ENCODE data around the gene SH2B2. TPM values are rescaled to one million over a fixed set of nuclear protein-coding genes. Genes with fewer than 3 reads are reported as not detected.

SH2B2 gene
- total RNA-seq, 1 donor from 2014 or later, result 8.8 TPM

GRCh38 chr7:102253066-102253972, 33.3 kb upstream of the SH2B2 start:
- Histone ChIP-seq H3K36me3 (peaks cover 0 to 12% of the 10 kb centered on the region in 2 donors), H3K27ac (no peak overlapping the region), H3K4me3 (no peak overlapping the region), H3K27me3 (no peaks in the 10 kb centered on the region), H3K4me1 (no peaks in the 10 kb centered on the region), H3K9me3 (no peaks in the 10 kb centered on the region)
- DNase-seq (ENCODE audit: extremely low spot score in 2 of 2), result no peak
- intact Hi-C loops (cut with DNase I), result no loop called here
- TF ChIP-seq POLR2A (IDR thresholded peaks at IDR 0.05), result no peak

- Histone ChIP-seq H3K4me1 (no peaks in the 10 kb centered on the region), H3K36me3 (peaks cover 0 to 9% of the 10 kb centered on the region in 2 donors), H3K4me3 (no peak overlapping the region), H3K27me3 (no peaks in the 10 kb centered on the region), H3K27ac (no peak overlapping the region), H3K9me3 (no peaks in the 10 kb centered on the region)
- DNase-seq (ENCODE audit: extremely low spot score in 2 of 2), result no peak
- TF ChIP-seq POLR2A (IDR thresholded peaks at IDR 0.05) (no peak), POLR2AphosphoS5 (IDR thresholded peaks at IDR 0.05; ENCODE audit: insufficient read depth in 1 of 2, low read depth in 1 of 2) (no peak), CTCF (IDR thresholded peaks at IDR 0.05) (no peak)
- intact Hi-C loops (cut with DNase I), result no loop called here
Measured at GRCh38 chr7:102253973-102254370, 32.7 kb upstream of the SH2B2 start.

DNA sequence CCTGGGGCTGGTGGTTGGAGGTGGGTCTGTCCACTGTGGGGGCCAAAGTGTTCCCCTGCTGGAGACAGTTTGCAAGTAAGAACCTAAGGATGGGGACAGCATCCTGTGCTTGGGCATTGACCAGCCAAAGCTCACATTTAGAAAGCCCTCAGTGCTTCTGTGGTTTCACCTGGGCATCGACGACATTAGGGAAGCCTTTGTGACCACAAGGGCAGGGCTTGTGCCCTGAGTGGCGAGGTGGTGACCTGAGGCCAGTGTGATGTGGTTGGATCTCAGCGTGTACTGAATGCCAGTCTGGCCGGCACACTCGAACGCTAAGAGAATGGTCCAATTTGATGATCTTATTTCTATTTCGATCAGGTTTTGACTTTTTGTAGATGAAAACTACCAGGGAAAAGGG, 32.1 kb upstream of the SH2B2 start:
- H3K4me1 ChIP-seq, result no peaks in the 10 kb centered on the region
- peaks cover 0 to 4% of the 10 kb centered on the region in 2 donors for H3K36me3 ChIP-seq
- no peak for DNase-seq (ENCODE audit: extremely low spot score in 2 of 2)
- H3K27ac ChIP-seq, result no peak overlapping the region
- intact Hi-C loops (cut with DNase I), result no loop called here
- H3K27me3 ChIP-seq, result no peaks in the 10 kb centered on the region
- no peaks in the 10 kb centered on the region for H3K9me3 ChIP-seq
- H3K4me3 ChIP-seq, result no peak overlapping the region
- TF ChIP-seq CTCF (IDR thresholded peaks at IDR 0.05) (no peak), POLR2AphosphoS5 (IDR thresholded peaks at IDR 0.05; ENCODE audit: insufficient read depth in 1 of 2, low read depth in 1 of 2) (no peak), POLR2A (IDR thresholded peaks at IDR 0.05) (no peak)

- Histone ChIP-seq H3K4me1 (no peaks in the 10 kb centered on the region), H3K27me3 (no peaks in the 10 kb centered on the region), H3K9me3 (no peaks in the 10 kb centered on the region), H3K27ac (no peak overlapping the region), H3K36me3 (no peaks in the 10 kb centered on the region), H3K4me3 (no peak overlapping the region)
- TF ChIP-seq CTCF (IDR thresholded peaks at IDR 0.05), result no peak
- no peak for TF ChIP-seq POLR2AphosphoS5 (IDR thresholded peaks at IDR 0.05; ENCODE audit: insufficient read depth in 1 of 2, low read depth in 1 of 2)
- intact Hi-C loops (cut with DNase I), result no loop called here
- DNase-seq (ENCODE audit: extremely low spot score in 2 of 2), result no peak
Measured at GRCh38 chr7:102255501-102255900, 31.2 kb upstream of the SH2B2 start.

DNA sequence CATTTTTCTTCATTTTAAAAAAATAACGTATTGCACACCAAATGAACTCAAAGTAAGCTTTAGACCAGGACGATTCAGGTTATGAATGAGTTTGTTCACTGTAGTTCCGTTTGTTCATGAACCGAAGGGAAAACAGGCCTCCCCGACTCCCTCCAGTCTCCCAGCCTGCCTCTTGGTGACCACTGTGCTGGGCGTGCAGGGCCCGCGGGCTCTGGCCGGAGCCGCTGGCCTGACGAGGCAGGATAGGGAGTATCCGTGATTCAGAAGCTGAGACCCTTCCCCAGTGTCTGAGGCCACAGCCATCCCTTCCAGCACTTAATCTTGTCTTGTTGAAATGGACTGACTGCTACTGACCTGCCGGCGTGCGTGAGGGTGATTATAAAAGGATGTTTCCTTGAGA, 30.8 kb upstream of the SH2B2 start:
- no peak overlapping the region for H3K4me3 ChIP-seq
- DNase-seq (ENCODE audit: extremely low spot score in 2 of 2), result no peak
- H3K9me3 ChIP-seq, result no peaks in the 10 kb centered on the region
- intact Hi-C loops (cut with DNase I), result no loop called here
- no peaks in the 10 kb centered on the region for H3K36me3 ChIP-seq
- no peak overlapping the region for H3K27ac ChIP-seq
- no peaks in the 10 kb centered on the region for H3K4me1 ChIP-seq
- no peaks in the 10 kb centered on the region for H3K27me3 ChIP-seq
- no peak for TF ChIP-seq POLR2A (IDR thresholded peaks at IDR 0.05)
- no peak for TF ChIP-seq POLR2AphosphoS5 (IDR thresholded peaks at IDR 0.05; ENCODE audit: insufficient read depth in 1 of 2, low read depth in 1 of 2)
- TF ChIP-seq CTCF (IDR thresholded peaks at IDR 0.05), result no peak
